GM12891 (cell line): ENCODE measurements around the gene GAK.
"Not testable (repeated sequence)": the region's sequence is repeated elsewhere in the genome, so short reads cannot be mapped to it uniquely, and the experiment has no call there.

ENCODE experiments used
- DNase-seq: peaks from one replicate; pipeline ENCODE4 v3.0.0; 2011; ENCODE audit warnings: low spot score; ENCODE audit not compliant: insufficient read length
- FAIRE-seq: peaks from 2 replicates; lab custom pipeline; 2011; peaks lifted over from hg19 to GRCh38; lab: Jason Lieb, UNC
- PAX5 ChIP-seq: IDR thresholded peaks from 2 replicates; pipeline ENCODE4 v1.6.1; 2011; ENCODE audit warnings: low read length, moderate library complexity, mild to moderate bottlenecking; ENCODE audit not compliant: insufficient read depth, severe bottlenecking
- POLR2A ChIP-seq: IDR thresholded peaks from 2 replicates; pipeline ENCODE4 v1.6.1; 2011; ENCODE audit warnings: low read depth, low read length, control low read depth
- POLR2AphosphoS5 ChIP-seq: IDR thresholded peaks from 2 replicates; pipeline ENCODE4 v1.6.1; 2011; ENCODE audit warnings: low read depth, low read length, control low read depth
- POU2F2 ChIP-seq: IDR thresholded peaks from 2 replicates; pipeline ENCODE4 v1.6.1; 2011; ENCODE audit warnings: low read depth, mild to moderate bottlenecking, control low read depth, low read length, moderate library complexity
- SPI1 ChIP-seq: IDR thresholded peaks from 2 replicates; pipeline ENCODE4 v1.6.1; 2011; ENCODE audit warnings: low read depth, low read length, control low read depth
- TAF1 ChIP-seq: IDR thresholded peaks from 2 replicates; pipeline ENCODE4 v1.6.1; 2011; ENCODE audit warnings: low read depth, low read length, control low read depth

Gene GAK

DNA sequence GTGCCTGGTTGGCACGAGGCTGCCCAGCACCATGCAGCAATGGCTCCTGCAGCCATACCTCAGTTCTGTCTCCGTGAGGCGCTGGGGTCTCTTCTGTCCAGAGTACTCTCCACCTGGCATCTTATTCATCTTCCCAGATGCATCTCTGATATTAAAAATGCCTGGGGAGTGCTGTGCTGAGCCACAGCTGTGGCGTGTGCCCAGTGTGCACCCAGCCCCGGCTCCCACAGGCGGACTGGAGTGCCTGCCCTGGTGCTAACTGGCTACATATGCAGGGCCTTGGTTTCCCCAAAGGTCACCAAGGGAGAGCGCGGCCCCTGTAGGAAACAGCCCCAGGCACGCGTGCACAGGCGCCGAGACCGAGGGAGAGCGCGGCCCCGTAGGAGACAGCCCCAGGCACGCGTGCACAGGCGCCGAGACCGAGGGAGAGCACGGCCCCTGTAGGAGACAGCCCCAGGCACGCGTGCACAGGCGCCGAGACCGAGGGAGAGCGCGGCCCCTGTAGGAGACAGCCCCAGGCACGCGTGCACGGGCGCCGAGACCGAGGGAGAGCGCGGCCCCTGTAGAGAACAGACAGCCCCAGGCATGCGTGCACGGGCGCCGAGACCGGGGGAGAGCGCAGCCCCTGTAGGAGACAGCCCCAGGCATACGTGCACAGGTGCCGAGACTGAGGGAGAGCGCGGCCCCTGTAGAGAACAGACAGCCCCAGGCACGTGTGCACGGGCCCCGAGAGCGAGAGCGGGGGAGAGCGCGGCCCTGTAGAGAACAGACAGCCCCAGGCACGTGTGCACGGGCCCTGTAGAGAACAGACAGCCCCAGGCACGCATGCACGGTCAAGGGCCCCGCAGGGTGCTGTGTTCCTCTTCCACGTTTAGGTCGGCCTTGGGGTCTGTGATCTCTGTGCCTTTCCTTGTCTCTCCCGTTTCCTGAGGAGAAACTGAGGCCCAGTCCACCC is 14.7 kb upstream of the GAK start:
- TF ChIP-seq POLR2A (no peak), SPI1 (no peak)
- FAIRE-seq (no peak), DNase-seq (peak; percentile 46)

GRCh38 chr4:946103-946450 is 14.0 kb upstream of the GAK start:
- FAIRE-seq, result no peak
- DNase-seq, result no peak
- TF ChIP-seq SPI1 (no peak), POLR2A (no peak), POLR2AphosphoS5 (no peak)

DNA sequence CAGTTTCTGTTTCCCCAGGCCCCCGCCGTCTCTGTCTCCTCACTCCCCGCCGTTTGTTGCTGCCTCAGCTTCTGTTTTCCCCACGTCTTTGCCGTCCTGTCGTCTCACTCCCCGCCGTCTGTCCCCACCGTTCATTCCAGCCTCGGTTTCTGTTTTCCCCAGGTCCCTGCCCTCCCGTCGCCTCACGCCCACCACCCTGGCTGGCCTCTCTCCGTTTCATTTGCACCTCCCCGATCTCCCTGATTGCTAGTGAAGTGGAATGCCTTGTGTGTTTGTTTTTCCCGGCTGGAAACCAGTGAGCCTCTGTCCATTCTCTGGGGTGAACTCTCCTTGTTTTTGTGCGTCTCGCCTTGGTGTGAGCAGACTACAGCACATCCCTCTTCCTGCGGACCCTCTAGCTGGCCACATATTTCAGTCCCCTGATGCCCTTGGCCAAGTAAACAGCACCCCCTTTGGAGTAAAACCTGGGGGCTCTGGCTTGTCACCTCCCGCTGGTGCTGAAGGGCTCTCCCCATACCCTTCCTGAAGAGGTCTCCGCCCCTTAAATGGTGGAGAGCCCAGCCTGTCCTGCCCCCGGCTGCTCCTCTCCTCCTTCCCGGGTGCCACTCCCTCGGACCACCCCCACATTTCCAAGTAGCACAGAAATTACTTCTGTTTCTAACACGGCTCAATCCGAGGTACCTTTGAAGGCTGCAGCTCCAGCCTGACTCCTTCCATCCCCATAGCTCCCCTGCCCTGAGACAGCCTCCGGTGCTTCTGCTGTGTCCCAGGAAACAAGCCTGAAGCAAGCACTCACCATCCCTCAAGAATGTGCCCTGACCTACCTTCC is 13.4 kb upstream of the GAK start:
- TF ChIP-seq POLR2A, result no peak
- TF ChIP-seq POLR2AphosphoS5, result no peak
- TF ChIP-seq PAX5, result no peak
- TF ChIP-seq TAF1, result no peak
- no peak for TF ChIP-seq SPI1
- TF ChIP-seq POU2F2, result no peak
- FAIRE-seq, result no peak
- DNase-seq, result no peak

- not testable (repeated sequence) for FAIRE-seq
Observed at GRCh38 chr4:939508-939907, 7.4 kb upstream of the GAK start.

GRCh38 chr4:932713-933070 is 576 bp upstream of the GAK start:
- no peak for TF ChIP-seq POU2F2
- no peak for TF ChIP-seq TAF1
- no peak for TF ChIP-seq POLR2A
- TF ChIP-seq SPI1, result no peak
- no peak for TF ChIP-seq POLR2AphosphoS5
- no peak for TF ChIP-seq PAX5
- no peak for DNase-seq
- no peak for FAIRE-seq

More at GRCh38 chr4:939508-939907, 7.4 kb upstream of the GAK start:
- not testable (repeated sequence) for DNase-seq

GRCh38 chr4:931194-931959 is 739 bp downstream of the GAK start:
- FAIRE-seq, result peak; percentile 38
- TF ChIP-seq PAX5, result no peak
- no peak for TF ChIP-seq TAF1
- no peak for TF ChIP-seq POLR2A
- no peak for TF ChIP-seq SPI1
- no peak for TF ChIP-seq POLR2AphosphoS5
- no peak for TF ChIP-seq POU2F2
- DNase-seq, result no peak

GRCh38 chr4:930827-931193 is 1.3 kb downstream of the GAK start:
- no peak for TF ChIP-seq PAX5
- TF ChIP-seq SPI1, result no peak
- no peak for TF ChIP-seq POLR2A
- TF ChIP-seq TAF1, result no peak
- TF ChIP-seq POU2F2, result no peak
- TF ChIP-seq POLR2AphosphoS5, result no peak
- FAIRE-seq (no peak), DNase-seq (no peak)

DNA sequence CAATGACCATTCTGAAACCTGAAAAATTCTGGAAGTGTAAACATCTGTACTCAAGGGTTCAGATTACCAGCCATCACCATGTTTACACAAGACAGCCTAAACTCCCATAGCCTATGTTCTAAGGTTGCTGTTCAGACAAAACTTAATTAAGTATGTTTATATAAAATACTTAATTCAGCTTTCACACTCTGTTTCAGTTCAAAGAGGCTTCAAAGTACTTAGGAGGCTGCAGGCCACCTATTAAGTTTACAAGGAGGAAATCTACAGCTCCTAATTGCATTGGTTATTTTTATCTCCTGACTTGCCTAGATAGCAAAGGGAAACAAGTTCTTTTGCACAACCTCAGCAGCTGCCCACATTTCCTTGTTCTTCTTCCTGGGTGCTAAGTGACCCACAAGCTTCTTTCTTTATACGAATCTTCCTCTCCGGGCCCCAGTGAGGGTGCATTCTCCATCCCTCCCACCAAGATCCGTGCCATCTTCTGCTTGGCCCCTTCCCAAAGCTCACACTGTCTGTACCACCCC is 2.0 kb downstream of the GAK start:
- no peak for FAIRE-seq
- TF ChIP-seq POLR2AphosphoS5 (no peak), POU2F2 (no peak), POLR2A (no peak), TAF1 (no peak)

GRCh38 chr4:929096-929765 is 2.9 kb downstream of the GAK start:
- FAIRE-seq, result no peak
- no peak for DNase-seq
- TF ChIP-seq TAF1, result no peak
- no peak for TF ChIP-seq SPI1
- no peak for TF ChIP-seq POLR2A
- TF ChIP-seq POLR2AphosphoS5, result no peak
- no peak for TF ChIP-seq PAX5
- TF ChIP-seq POU2F2, result no peak

More for the DNA sequence above, 2.0 kb downstream of the GAK start:
- DNase-seq, result no peak

DNA sequence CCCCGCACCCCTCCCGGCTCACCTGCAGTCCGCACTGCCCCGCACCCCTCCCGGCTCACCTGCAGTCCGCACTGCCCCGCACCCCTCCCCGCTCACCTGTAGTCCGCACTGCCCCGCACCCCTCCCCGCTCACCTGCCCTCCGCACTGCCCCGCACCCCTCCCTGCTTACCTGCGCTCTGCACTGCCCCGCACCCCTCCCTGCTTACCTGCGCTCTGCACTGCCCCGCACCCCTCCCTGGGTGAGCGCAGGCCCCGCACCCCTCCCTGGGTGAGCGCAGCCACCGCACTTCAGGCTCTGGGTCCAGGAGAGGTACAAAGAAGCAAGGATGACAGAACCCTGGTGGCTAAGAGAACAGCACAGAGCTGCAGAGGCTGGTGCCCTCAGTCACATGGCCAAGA is 4.5 kb downstream of the GAK start:
- not testable (repeated sequence) for FAIRE-seq, DNase-seq
